Measurements from ENCODE around the gene ABHD15.

The ABHD15 gene

DNA sequence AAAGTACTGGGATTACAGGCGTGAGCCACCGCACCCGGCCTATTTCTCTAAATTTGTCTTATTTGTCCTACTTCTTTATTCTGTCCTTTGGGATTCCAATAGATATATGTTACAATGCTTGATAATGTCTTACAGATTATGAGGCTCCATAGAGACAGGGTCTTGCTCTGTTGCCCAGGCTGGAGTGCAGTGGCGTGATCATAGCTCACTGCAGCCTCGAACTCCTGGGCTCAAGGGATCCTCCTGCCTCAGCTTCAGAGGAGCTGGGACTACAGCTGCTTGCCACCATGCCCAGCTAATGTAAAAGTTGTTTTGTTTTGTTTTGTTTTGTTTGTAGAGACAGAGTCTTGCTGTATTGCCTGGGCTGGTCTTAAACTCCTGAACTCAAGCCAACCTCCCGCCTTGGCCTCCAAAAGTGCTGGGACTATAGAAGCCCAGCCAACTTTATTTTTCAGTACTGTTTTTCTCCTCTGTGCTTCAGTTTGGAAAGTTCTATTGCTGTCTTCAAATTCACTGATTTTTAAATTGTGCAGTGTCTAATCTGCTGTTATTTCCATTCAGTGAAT is 36.4 kb upstream of the ABHD15 start:
- no peak overlapping the region for H3K4me3 ChIP-seq (ENCODE audit: low read depth, low read length)
- no peak for DNase-seq (ENCODE audit: low read depth)
- TF ChIP-seq CTCF (IDR thresholded peaks at IDR 0.05; ENCODE audit: low read depth, low read length, missing control alignments): no peak

- no peak for DNase-seq (ENCODE audit: low read depth)
- no peak for TF ChIP-seq CTCF (IDR thresholded peaks at IDR 0.05; ENCODE audit: low read depth, low read length, missing control alignments)
These were observed 30.7 kb upstream of the ABHD15 start for GRCh38 chr17:29597361-29598172.

DNA sequence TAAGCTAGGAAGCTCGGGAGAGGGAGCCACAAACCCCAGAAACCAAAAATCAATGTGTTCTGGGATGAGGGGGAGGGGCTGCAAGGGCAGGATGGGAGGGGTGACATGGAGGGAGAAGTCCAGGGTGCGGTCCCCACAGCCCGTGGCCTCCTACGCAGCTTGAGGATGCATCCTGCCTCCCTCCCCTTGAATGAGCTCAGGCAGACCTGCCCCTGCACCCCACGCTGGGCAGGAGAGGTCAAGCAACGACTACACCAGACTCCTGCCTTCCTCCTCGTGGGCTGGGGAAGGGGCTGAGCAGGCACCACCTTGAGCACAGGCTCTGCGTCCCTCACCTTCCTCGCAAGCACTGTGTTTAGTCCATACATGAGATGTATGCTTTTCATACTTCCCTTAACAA is 30.0 kb upstream of the ABHD15 start:
- no peak overlapping the region for H3K4me3 ChIP-seq (ENCODE audit: low read depth, low read length)
- DNase-seq (ENCODE audit: low read depth): no peak
- no peak for TF ChIP-seq CTCF (IDR thresholded peaks at IDR 0.05; ENCODE audit: low read depth, low read length, missing control alignments)

More at GRCh38 chr17:29597361-29598172, 30.7 kb upstream of the ABHD15 start:
- H3K4me3 ChIP-seq (ENCODE audit: low read depth, low read length): no peak overlapping the region

GRCh38 chr17:29595943-29596774 is 29.3 kb upstream of the ABHD15 start:
- TF ChIP-seq CTCF (IDR thresholded peaks at IDR 0.05; ENCODE audit: low read depth, low read length, missing control alignments): no peak
- H3K4me3 ChIP-seq (ENCODE audit: low read depth, low read length): no peak overlapping the region
- DNase-seq (ENCODE audit: low read depth): no peak

- no peak for DNase-seq (ENCODE audit: low read depth)
- no peak overlapping the region for H3K4me3 ChIP-seq (ENCODE audit: low read depth, low read length)
- TF ChIP-seq CTCF (IDR thresholded peaks at IDR 0.05; ENCODE audit: low read depth, low read length, missing control alignments): no peak
These were observed 28.5 kb upstream of the ABHD15 start for GRCh38 chr17:29595107-29595942.

- H3K4me3 ChIP-seq (ENCODE audit: low read depth, low read length): no peak overlapping the region
- no peak for TF ChIP-seq CTCF (IDR thresholded peaks at IDR 0.05; ENCODE audit: low read depth, low read length, missing control alignments)
- no peak for DNase-seq (ENCODE audit: low read depth)
These were observed 27.8 kb upstream of the ABHD15 start for GRCh38 chr17:29594519-29595090.
